ENCODE data around the gene NRG2. TPM values are rescaled to one million over a fixed set of nuclear protein-coding genes. Genes with fewer than 3 reads are reported as not detected.

Gene NRG2
- total and polyA plus RNA-seq, 2 experiments from 2014 or later, result 13.5 to 20.7 TPM

DNA sequence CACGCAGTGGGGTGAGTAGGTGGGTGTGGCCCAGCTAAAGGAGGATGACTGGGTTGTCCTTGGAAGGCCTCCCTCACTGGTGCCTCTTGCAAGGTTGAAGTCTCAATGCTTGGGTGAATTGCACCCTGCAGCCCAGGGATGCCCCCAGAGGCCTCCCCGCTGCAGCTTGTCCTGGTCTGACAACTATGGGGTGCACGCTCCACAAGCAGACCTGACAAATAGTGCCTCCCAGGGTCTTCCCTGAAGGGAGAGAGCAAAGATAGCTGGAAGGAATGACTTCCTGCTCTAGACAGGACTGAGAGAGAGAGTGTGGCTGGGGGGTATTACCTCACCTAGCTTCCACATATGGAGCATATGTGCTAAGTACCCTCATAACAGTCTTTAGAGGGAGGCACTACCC, 245.8 kb downstream of the NRG2 start:
- TF ChIP-seq, protein P1, sequence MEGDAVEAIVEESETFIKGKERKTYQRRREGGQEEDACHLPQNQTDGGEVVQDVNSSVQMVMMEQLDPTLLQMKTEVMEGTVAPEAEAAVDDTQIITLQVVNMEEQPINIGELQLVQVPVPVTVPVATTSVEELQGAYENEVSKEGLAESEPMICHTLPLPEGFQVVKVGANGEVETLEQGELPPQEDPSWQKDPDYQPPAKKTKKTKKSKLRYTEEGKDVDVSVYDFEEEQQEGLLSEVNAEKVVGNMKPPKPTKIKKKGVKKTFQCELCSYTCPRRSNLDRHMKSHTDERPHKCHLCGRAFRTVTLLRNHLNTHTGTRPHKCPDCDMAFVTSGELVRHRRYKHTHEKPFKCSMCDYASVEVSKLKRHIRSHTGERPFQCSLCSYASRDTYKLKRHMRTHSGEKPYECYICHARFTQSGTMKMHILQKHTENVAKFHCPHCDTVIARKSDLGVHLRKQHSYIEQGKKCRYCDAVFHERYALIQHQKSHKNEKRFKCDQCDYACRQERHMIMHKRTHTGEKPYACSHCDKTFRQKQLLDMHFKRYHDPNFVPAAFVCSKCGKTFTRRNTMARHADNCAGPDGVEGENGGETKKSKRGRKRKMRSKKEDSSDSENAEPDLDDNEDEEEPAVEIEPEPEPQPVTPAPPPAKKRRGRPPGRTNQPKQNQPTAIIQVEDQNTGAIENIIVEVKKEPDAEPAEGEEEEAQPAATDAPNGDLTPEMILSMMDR (IDR thresholded peaks at IDR 0.05; ENCODE audit: low read depth, low read length), result no peak
- H3K36me3 ChIP-seq, result no peaks in the 10 kb centered on the region
- no peaks in the 10 kb centered on the region for H3K4me1 ChIP-seq (ENCODE audit: low read depth)
- H3K27me3 ChIP-seq, result peaks cover 98% of the 10 kb centered on the region
- no peak overlapping the region for H3K4me3 ChIP-seq
- no peak for DNase-seq (ENCODE audit: low read depth in 1 of 2, low spot score in 1 of 2)
- H3K9me3 ChIP-seq (ENCODE audit: low read depth), result no peaks in the 10 kb centered on the region
- H3K27ac ChIP-seq, result no peak overlapping the region

Other genes with a start within 250 kb of the NRG2 start
- 0.14 and 0.48 TPM in 2 replicates for gene PSD2, start 247.5 kb downstream of the NRG2 start, total RNA-seq
- 0.04 and 1.1 TPM in 2 replicates for gene PSD2, start 247.5 kb downstream of the NRG2 start, polyA plus RNA-seq
- gene PURA, start 70.8 kb upstream of the NRG2 start, total RNA-seq, result 6.1 and 9.0 TPM in 2 replicates
- gene PURA, start 70.8 kb upstream of the NRG2 start, polyA plus RNA-seq, result 7.0 and 11.1 TPM in 2 replicates
- 1.5 and 4.8 TPM in 2 replicates for gene IGIP, start 82.6 kb upstream of the NRG2 start, total RNA-seq
- gene IGIP, start 82.6 kb upstream of the NRG2 start, polyA plus RNA-seq, result 0.51 and 1.4 TPM in 2 replicates
- gene CYSTM1, start 131.9 kb upstream of the NRG2 start, total RNA-seq, result 31.8 and 53.1 TPM in 2 replicates
- gene CYSTM1, start 131.9 kb upstream of the NRG2 start, polyA plus RNA-seq, result 72.4 and 83.7 TPM in 2 replicates

Measured in cardiac muscle cell (in vitro differentiated cells and primary cell).